HTERT RPE-1 (cell line): Measurements from ENCODE around the gene RHOH.

Experiments used
- in situ Hi-C: fragments of 300-500 bp; cut with MboI; formaldehyde crosslinking; loops from 4 replicates; pipeline ENCODE4 v1.14.3; 2020; ENCODE audit warnings: low sequenced_read_pairs

The RHOH gene

GRCh38 chr4:40204507-40205258, 7.9 kb downstream of the RHOH start:
- in situ Hi-C loops, result no loop called here

- in situ Hi-C loops, result no loop called here
These were observed 8.7 kb downstream of the RHOH start for GRCh38 chr4:40205259-40206198.

- in situ Hi-C loops, result no loop called here
These were observed 9.6 kb downstream of the RHOH start for GRCh38 chr4:40206426-40206825.

- in situ Hi-C loops, result no loop called here
These were observed 12.6 kb downstream of the RHOH start for GRCh38 chr4:40209401-40209800.

- in situ Hi-C loops, result no loop called here
These were observed 13.9 kb downstream of the RHOH start for GRCh38 chr4:40210776-40211175.

GRCh38 chr4:40211224-40212185, 14.7 kb downstream of the RHOH start:
- in situ Hi-C loops, result no loop called here

GRCh38 chr4:40212674-40213527, 16.1 kb downstream of the RHOH start:
- in situ Hi-C loops, result no loop called here

- in situ Hi-C loops, result no loop called here
These were observed 17.2 kb downstream of the RHOH start for GRCh38 chr4:40214038-40214437.

GRCh38 chr4:40214661-40215418, 18.0 kb downstream of the RHOH start:
- in situ Hi-C loops, result no loop called here

GRCh38 chr4:40216622-40217366, 20.0 kb downstream of the RHOH start:
- in situ Hi-C loops, result no loop called here

- in situ Hi-C loops, result no loop called here
These were observed 24.9 kb downstream of the RHOH start for GRCh38 chr4:40221744-40222143.

GRCh38 chr4:40223343-40223742, 26.5 kb downstream of the RHOH start:
- in situ Hi-C loops, result no loop called here

- in situ Hi-C loops, result no loop called here
These were observed 27.6 kb downstream of the RHOH start for GRCh38 chr4:40224432-40224831.

GRCh38 chr4:40225497-40225896, 28.7 kb downstream of the RHOH start:
- in situ Hi-C loops, result no loop called here

GRCh38 chr4:40227284-40227683, 30.5 kb downstream of the RHOH start:
- in situ Hi-C loops, result no loop called here

- in situ Hi-C loops, result no loop called here
These were observed 31.9 kb downstream of the RHOH start for GRCh38 chr4:40228497-40229365.

- in situ Hi-C loops, result no loop called here
These were observed 34.6 kb downstream of the RHOH start for GRCh38 chr4:40231316-40231863.
